ENCODE results near the gene RBBP7. TPM values are rescaled to one million over a fixed set of nuclear protein-coding genes. Genes with fewer than 3 reads are reported as not detected.

The RBBP7 gene
- total RNA-seq, 1 donor from 2014 or later = 225 TPM

DNA sequence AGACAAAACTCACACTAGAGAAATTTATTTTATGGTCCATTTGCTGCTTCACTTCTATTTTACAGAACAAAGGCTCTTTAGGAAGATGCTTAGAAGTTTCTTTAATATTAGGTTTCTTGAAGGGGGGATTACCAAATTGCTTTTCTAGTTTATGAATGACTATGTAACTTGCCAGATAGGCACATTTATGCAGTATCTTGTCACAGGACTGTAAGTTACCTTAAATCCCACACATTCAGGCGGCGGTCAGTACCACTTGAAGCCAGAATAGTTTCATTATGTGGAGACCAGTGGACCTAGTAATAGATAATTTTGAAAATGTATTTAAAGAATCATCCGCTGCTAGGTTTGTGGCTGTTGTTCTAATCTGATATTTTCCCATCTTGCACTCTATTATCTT lies 18.3 kb downstream of the RBBP7 start:
- Mint-ChIP-seq H3K4me1 (no peaks in the 10 kb centered on the region), H3K36me3 (peaks cover 57% of the 10 kb centered on the region)

DNA sequence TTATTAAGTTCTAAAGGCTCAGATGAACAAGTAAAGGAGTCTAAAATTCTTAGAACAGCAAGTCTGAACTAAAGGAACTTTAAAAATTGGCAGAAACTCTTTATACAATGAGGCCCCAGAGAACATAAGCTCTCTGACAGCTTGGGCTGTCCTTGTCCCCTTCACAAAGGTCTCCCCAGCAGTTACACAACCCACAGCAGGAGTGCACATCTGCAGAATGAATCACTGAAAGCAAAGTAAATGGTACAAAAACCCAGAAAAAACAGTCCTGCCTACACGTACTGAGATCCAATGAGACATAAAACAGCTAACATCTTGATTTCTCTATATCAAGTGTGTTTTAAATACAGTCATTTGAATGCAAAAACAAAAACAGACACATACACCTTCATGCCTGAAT lies 18.7 kb downstream of the RBBP7 start:
- Mint-ChIP-seq H3K36me3 (peaks cover 53% of the 10 kb centered on the region), H3K27ac (no peak overlapping the region), H3K4me1 (no peaks in the 10 kb centered on the region), H3K9me3 (peaks cover under 1% of the 10 kb centered on the region), H3K27me3 (ENCODE audit: low read depth) (no peaks in the 10 kb centered on the region), H3K4me3 (no peak overlapping the region)
- TF ChIP-seq, protein P1, sequence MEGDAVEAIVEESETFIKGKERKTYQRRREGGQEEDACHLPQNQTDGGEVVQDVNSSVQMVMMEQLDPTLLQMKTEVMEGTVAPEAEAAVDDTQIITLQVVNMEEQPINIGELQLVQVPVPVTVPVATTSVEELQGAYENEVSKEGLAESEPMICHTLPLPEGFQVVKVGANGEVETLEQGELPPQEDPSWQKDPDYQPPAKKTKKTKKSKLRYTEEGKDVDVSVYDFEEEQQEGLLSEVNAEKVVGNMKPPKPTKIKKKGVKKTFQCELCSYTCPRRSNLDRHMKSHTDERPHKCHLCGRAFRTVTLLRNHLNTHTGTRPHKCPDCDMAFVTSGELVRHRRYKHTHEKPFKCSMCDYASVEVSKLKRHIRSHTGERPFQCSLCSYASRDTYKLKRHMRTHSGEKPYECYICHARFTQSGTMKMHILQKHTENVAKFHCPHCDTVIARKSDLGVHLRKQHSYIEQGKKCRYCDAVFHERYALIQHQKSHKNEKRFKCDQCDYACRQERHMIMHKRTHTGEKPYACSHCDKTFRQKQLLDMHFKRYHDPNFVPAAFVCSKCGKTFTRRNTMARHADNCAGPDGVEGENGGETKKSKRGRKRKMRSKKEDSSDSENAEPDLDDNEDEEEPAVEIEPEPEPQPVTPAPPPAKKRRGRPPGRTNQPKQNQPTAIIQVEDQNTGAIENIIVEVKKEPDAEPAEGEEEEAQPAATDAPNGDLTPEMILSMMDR (IDR thresholded peaks at IDR 0.05; ENCODE audit: unreplicated experiment) = no peak
- DNase-seq (ENCODE audit: low spot score in 2 of 2, unreplicated experiment in 2 of 2) = no peak

More for the DNA sequence above, 18.3 kb downstream of the RBBP7 start:
- no peak overlapping the region for H3K4me3 Mint-ChIP-seq
- H3K27ac Mint-ChIP-seq = peak overlapping the region; percentile 69
- TF ChIP-seq, protein P1 (IDR thresholded peaks at IDR 0.05; ENCODE audit: unreplicated experiment) = no peak
- DNase-seq (ENCODE audit: low spot score in 2 of 2, unreplicated experiment in 2 of 2) = no peak
- no peaks in the 10 kb centered on the region for H3K27me3 Mint-ChIP-seq (ENCODE audit: low read depth)
- peaks cover 5% of the 10 kb centered on the region for H3K9me3 Mint-ChIP-seq

DNA sequence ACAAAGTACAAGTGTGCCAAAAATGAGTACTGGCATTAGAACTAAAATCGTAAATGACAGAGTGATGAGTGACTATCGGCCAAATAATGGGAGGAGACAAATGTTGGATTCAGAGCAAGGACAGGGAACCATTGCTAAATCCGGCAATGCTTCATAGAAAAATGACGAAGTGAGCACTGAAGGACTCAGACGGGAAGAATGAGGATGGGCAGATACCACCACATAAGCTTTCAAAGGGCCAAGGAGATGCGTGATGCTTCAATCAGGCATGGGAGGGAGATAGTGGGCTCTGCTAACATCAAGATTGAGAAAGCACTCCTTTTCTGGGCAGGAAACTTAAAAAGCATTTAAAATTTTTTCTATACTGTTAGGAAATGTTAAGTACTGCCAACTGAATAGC lies 21.6 kb downstream of the RBBP7 start:
- peaks cover 57% of the 10 kb centered on the region for H3K36me3 Mint-ChIP-seq
- no peak overlapping the region for H3K4me3 Mint-ChIP-seq
- no peak for DNase-seq (ENCODE audit: low spot score in 2 of 2, unreplicated experiment in 2 of 2)
- peaks cover 17% of the 10 kb centered on the region for H3K4me1 Mint-ChIP-seq
- H3K27me3 Mint-ChIP-seq (ENCODE audit: low read depth) = no peaks in the 10 kb centered on the region
- H3K9me3 Mint-ChIP-seq = no peaks in the 10 kb centered on the region
- H3K27ac Mint-ChIP-seq = no peak overlapping the region
- TF ChIP-seq, protein P1 (IDR thresholded peaks at IDR 0.05; ENCODE audit: unreplicated experiment) = no peak

DNA sequence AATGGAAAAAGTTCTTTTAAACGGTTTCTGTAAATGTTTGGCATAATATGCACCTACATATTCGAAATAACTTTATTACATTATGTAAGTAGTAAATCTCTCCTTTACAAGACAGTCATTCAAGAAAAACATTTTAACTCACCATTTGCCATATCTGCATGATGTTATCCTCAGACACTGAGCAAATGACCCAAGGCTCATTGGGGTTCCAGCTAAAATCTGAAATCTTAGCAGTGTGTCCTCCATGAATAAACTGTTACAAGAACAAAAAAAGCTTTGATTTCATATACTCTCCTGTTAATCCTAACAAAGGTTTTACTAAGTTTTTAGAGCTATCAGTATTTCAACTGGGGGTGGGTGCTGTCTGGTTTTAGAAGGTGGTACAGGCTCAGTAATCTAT lies 24.5 kb downstream of the RBBP7 start:
- no peak overlapping the region for H3K27ac Mint-ChIP-seq
- H3K36me3 Mint-ChIP-seq = peaks cover 55% of the 10 kb centered on the region
- H3K27me3 Mint-ChIP-seq (ENCODE audit: low read depth) = no peaks in the 10 kb centered on the region
- peaks cover 40% of the 10 kb centered on the region for H3K4me1 Mint-ChIP-seq
- no peak for DNase-seq (ENCODE audit: low spot score in 2 of 2, unreplicated experiment in 2 of 2)
- TF ChIP-seq, protein P1 (IDR thresholded peaks at IDR 0.05; ENCODE audit: unreplicated experiment) = no peak
- no peak overlapping the region for H3K4me3 Mint-ChIP-seq
- H3K9me3 Mint-ChIP-seq = no peaks in the 10 kb centered on the region

DNA sequence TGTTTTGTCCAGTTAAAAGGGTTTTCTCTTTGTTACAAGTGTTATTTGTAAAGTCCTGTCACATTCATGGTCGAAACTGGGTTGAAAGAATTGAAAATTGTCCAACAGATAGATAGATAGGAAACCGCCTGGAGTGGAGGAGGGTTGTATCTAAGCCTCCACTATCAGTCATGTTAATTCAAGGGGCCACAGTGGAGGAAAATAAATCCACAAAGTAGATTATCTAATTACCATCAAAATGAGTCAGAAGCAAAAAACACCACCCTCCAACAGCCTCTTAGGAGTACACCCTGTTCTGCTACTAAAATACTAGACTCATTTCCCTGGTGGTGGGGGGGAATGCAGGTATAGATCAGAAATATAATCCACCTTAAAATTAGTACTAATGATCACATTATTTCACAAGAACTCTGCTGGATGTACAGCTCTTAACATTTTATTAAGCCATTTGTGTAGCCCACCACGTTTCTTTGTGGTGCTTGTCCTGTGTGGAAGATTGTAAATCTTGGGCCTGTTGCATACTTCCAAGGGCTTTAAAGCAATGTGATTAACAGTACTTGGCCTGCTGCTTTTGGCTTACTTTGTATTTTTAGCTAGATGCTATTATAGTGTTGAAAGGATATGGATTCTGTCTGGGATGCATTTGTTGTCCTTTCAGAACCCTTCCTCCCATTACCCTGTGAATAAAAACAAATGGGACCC lies 26.8 kb downstream of the RBBP7 start:
- no peak overlapping the region for H3K4me3 Mint-ChIP-seq
- no peaks in the 10 kb centered on the region for H3K27me3 Mint-ChIP-seq (ENCODE audit: low read depth)
- TF ChIP-seq, protein P1 (IDR thresholded peaks at IDR 0.05; ENCODE audit: unreplicated experiment) = no peak
- peaks cover 46% of the 10 kb centered on the region for H3K36me3 Mint-ChIP-seq
- H3K9me3 Mint-ChIP-seq = no peaks in the 10 kb centered on the region
- peaks cover 63% of the 10 kb centered on the region for H3K4me1 Mint-ChIP-seq
- no peak for DNase-seq (ENCODE audit: low spot score in 2 of 2, unreplicated experiment in 2 of 2)
- H3K27ac Mint-ChIP-seq = peak overlapping the region; percentile 89
